HL-60 (cell line): ENCODE data around the gene SLC38A2.

Experiments used
- GABPA ChIP-seq: IDR thresholded peaks from 2 replicates; pipeline ENCODE4 v1.6.1; 2012; ENCODE audit warnings: low read depth
- TF ChIP-seq, protein P1 (sequence below): IDR thresholded peaks from one replicate; pipeline ENCODE4 v1.5.1; 2011; ENCODE audit warnings: low read length, control low read depth, inconsistent platforms; ENCODE audit not compliant: insufficient read depth

DNA sequence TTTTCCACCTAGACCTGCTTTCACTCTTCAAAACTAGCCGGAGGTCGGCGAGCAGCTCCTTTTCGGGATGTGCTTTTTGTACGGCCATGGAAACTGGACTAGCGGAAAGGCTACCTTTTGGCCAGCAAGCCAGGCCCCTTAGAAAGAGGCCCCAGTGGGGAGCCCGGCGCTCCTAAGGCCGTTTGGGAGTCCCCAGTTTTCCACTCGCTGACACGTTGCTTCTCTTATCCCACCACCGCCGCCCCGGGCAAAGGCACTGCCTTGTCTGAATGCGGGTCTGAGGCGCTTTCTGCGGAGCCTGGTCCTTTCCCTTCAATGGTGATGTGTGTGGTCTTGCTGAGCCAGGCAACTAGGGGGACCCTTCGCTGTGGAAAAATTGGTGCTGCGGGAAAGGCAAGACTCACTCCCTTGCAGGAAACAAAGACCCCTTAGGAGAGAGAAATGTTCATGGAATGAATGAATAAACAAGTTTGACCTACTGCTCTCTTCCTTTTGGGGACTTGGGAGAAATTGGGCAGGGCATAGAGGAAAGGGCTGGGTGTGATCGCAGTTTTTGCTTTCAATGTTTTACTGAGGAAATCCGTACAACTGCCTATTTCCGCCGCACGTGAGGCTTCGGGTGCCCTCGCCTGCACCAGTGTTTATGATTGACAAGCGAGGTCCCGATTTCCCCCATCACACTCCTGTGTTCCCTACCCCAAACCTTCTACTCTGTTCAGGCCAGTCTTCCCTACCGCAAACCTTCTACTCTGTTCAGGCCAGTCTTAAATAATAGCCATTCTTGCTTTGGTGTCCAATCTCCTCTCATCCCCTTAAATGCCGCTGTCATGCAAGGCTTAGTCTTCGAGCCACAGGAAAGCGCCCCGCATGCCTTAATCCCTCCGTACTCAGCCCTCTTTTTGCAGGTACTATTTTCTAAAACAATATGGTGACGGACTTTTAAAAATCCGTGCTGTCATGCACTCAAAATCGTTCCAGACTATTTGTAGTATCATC is 1.0 kb upstream of the SLC38A2 start:
- TF ChIP-seq, protein P1, sequence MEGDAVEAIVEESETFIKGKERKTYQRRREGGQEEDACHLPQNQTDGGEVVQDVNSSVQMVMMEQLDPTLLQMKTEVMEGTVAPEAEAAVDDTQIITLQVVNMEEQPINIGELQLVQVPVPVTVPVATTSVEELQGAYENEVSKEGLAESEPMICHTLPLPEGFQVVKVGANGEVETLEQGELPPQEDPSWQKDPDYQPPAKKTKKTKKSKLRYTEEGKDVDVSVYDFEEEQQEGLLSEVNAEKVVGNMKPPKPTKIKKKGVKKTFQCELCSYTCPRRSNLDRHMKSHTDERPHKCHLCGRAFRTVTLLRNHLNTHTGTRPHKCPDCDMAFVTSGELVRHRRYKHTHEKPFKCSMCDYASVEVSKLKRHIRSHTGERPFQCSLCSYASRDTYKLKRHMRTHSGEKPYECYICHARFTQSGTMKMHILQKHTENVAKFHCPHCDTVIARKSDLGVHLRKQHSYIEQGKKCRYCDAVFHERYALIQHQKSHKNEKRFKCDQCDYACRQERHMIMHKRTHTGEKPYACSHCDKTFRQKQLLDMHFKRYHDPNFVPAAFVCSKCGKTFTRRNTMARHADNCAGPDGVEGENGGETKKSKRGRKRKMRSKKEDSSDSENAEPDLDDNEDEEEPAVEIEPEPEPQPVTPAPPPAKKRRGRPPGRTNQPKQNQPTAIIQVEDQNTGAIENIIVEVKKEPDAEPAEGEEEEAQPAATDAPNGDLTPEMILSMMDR, result no peak
- no peak for TF ChIP-seq GABPA
